A549 (cell line): ENCODE data around the gene PHKB. TPM values are rescaled to one million over a fixed set of nuclear protein-coding genes. Genes with fewer than 3 reads are reported as not detected.

Experiments used
- ATAC-seq, 2 experiments: fragments of 200-7000 bp in 1 of 2; fragments of >200 bp in 1 of 2; cut with Nextera tagmentation in 1 of 2; cut with Tn5 transposase in 1 of 2; 3 replicates each; pipeline versions ENCODE4 v1.8.0 to v1.9.1; 2018 to 2020; ENCODE audit warnings: mild to moderate bottlenecking in 1 of 2, moderate library complexity in 1 of 2
- CTCF ChIA-PET: fragments of 300-600 bp; sonication (Branson Sonifier 250); formaldehyde crosslinking; extraction: SDS; loops from one replicate; lab custom pipeline; 2021; ENCODE audit warnings: antibody characterized with exemption, inconsistent platforms; lab: Yijun Ruan, JAX
- POLR2A ChIA-PET: fragments of 350-600 bp; formaldehyde crosslinking; extraction: SDS; loops from one replicate; lab custom pipeline; 2021; ENCODE audit warnings: antibody characterized with exemption, inconsistent platforms; lab: Yijun Ruan, JAX
- DNase-seq, 2 experiments: peaks; one replicate each; pipeline versions ENCODE4 v3.0.0 to v3.0.0-alpha.2; 2011 to 2016; ENCODE audit warnings: low read depth in 1 of 2, low spot score in 1 of 2
- FAIRE-seq: peaks from 2 replicates; lab custom pipeline; 2011; peaks lifted over from hg19 to GRCh38; lab: Jason Lieb, UNC
- H3K27ac ChIP-seq, 2 experiments: fragments of >200 bp; sonication (Bioruptor Twin); formaldehyde crosslinking; 3 replicates each; pipeline ENCODE4 v1.5.1; 2016 to 2017
- H3K4me1 ChIP-seq: fragments of >200 bp; sonication (Bioruptor Twin); formaldehyde crosslinking; 3 replicates; pipeline ENCODE4 v1.6.1; 2016
- H3K4me2 ChIP-seq: fragments of >200 bp; sonication (Bioruptor Twin); formaldehyde crosslinking; 3 replicates; pipeline ENCODE4 v1.6.1; 2016
- H3K4me3 ChIP-seq: fragments of >200 bp; sonication (Bioruptor Twin); formaldehyde crosslinking; 3 replicates; pipeline ENCODE4 v1.5.1; 2016
- H3K9me3 ChIP-seq: fragments of >200 bp; sonication (Bioruptor Twin); formaldehyde crosslinking; 3 replicates; pipeline ENCODE4 v1.6.1; 2016
- BCL3 ChIP-seq: fragments of >200 bp; sonication (Bioruptor Twin); formaldehyde crosslinking; IDR thresholded peaks from 3 replicates; pipeline ENCODE4 v1.6.1; 2016
- BHLHE40 ChIP-seq: IDR thresholded peaks from 2 replicates; pipeline ENCODE4 v1.6.1; 2012; ENCODE audit warnings: low read depth, low read length, inconsistent platforms
- CHD2 ChIP-seq: fragments of 150-350 bp; IDR thresholded peaks from 2 replicates; pipeline ENCODE4 v1.6.1; 2014; ENCODE audit warnings: low read length; ENCODE audit not compliant: partially characterized antibody
- EHMT2 ChIP-seq: fragments of 200-600 bp; sonication (generic); IDR thresholded peaks from 2 replicates; pipeline ENCODE4 v1.6.1; 2016; ENCODE audit warnings: antibody characterized with exemption, low read depth, mild to moderate bottlenecking, moderate library complexity
- EP300 ChIP-seq, 2 experiments: fragments of >200 bp; sonication (Bioruptor Twin); formaldehyde crosslinking; IDR thresholded peaks; 2 replicates in 1 of 2; 3 replicates in 1 of 2; pipeline ENCODE4 v1.6.1; 2016 to 2017
- ESRRA ChIP-seq: fragments of 150-350 bp; IDR thresholded peaks from 2 replicates; pipeline ENCODE4 v1.6.1; 2014; ENCODE audit warnings: mild to moderate bottlenecking, low read length, borderline replicate concordance
- FOSB ChIP-seq: fragments of 250-450 bp; sonication (Bioruptor Pico); IDR thresholded peaks from 2 replicates; pipeline ENCODE4 v1.5.0; 2020; ENCODE audit warnings: mild to moderate bottlenecking, moderate library complexity
- FOSL2 ChIP-seq, 2 experiments: fragments of 450-650 bp in 1 of 2; fragments of >200 bp in 1 of 2; sonication (Bioruptor Twin) in 1 of 2; formaldehyde crosslinking; IDR thresholded peaks; 2 replicates each; pipeline versions ENCODE4 v1.5.0 to v1.6.1; 2016 to 2020; ENCODE audit warnings: mild to moderate bottlenecking in 1 of 2, moderate library complexity in 1 of 2
- HMGXB4 ChIP-seq: fragments of 250-450 bp; sonication (Bioruptor Pico); IDR thresholded peaks from 2 replicates; pipeline ENCODE4 v1.5.0; 2021; ENCODE audit warnings: mild to moderate bottlenecking, moderate library complexity, borderline replicate concordance
- JUN ChIP-seq, 2 experiments: fragments of >200 bp; sonication (Bioruptor Twin); formaldehyde crosslinking; IDR thresholded peaks; 2 replicates in 1 of 2; 3 replicates in 1 of 2; pipeline ENCODE4 v1.6.1; 2016 to 2017
- KDM5A ChIP-seq: fragments of 200-600 bp; sonication (generic); IDR thresholded peaks from 2 replicates; pipeline ENCODE4 v1.6.1; 2016; ENCODE audit warnings: antibody characterized with exemption, mild to moderate bottlenecking
- MAZ ChIP-seq: fragments of 150-350 bp; IDR thresholded peaks from 2 replicates; pipeline ENCODE4 v1.6.1; 2014; ENCODE audit warnings: antibody characterized with exemption, low read depth, low read length, borderline replicate concordance
- NPAS2 ChIP-seq: fragments of 250-450 bp; sonication (Bioruptor Pico); IDR thresholded peaks from 2 replicates; pipeline ENCODE4 v1.8.0; 2022; ENCODE audit warnings: mild to moderate bottlenecking, moderate library complexity, borderline replicate concordance
- NR3C1 ChIP-seq: fragments of >200 bp; sonication (Bioruptor Twin); formaldehyde crosslinking; IDR thresholded peaks from 3 replicates; pipeline ENCODE4 v1.6.1; 2017
- PHF8 ChIP-seq: fragments of 200-600 bp; sonication (generic); IDR thresholded peaks from 2 replicates; pipeline ENCODE4 v1.6.1; 2016; ENCODE audit warnings: low read depth, mild to moderate bottlenecking, antibody characterized with exemption, moderate library complexity, borderline replicate concordance
- POLR2A ChIP-seq: IDR thresholded peaks from 2 replicates; pipeline ENCODE4 v1.6.1; 2012; ENCODE audit warnings: mild to moderate bottlenecking, low read length
- POLR2AphosphoS2 ChIP-seq: conservative IDR thresholded peaks from 2 replicates; pipeline ENCODE4 v1.6.1; 2012; ENCODE audit warnings: low read length, improper control_type of control experiment, inconsistent platforms
- RAD21 ChIP-seq, 2 experiments: fragments of >200 bp in 1 of 2; sonication (Bioruptor Twin) in 1 of 2; formaldehyde crosslinking in 1 of 2; IDR thresholded peaks in 1 of 2; conservative IDR thresholded peaks in 1 of 2; 2 replicates in 1 of 2; 3 replicates in 1 of 2; pipeline ENCODE4 v1.6.1; 2012 to 2018; ENCODE audit warnings: inconsistent platforms in 1 of 2
- SMC3 ChIP-seq: fragments of >200 bp; sonication (Bioruptor Twin); formaldehyde crosslinking; IDR thresholded peaks from 3 replicates; pipeline ENCODE4 v1.6.1; 2018; ENCODE audit warnings: inconsistent platforms
- ZC3H11A ChIP-seq: fragments of 450-650 bp; IDR thresholded peaks from 2 replicates; pipeline ENCODE4 v1.6.1; 2014; ENCODE audit warnings: antibody characterized with exemption, mild to moderate bottlenecking
- ZFP36 ChIP-seq: fragments of 450-650 bp; IDR thresholded peaks from 2 replicates; pipeline ENCODE4 v1.6.1; 2014; ENCODE audit warnings: borderline replicate concordance; ENCODE audit not compliant: partially characterized antibody
- WGBS: methylation state at CpG from one replicate; pipeline ENCODE4 v1.1.6; 2017; ENCODE audit errors: missing lambda C conversion rate; 5-methylcytosine and 5-hydroxymethylcytosine counted together
- polyA minus RNA-seq: library from RNA; depleted of rRNA, polyadenylated mRNA; stranded (reverse); fragments of >200 nt; gene quantifications from 2 replicates; pipeline ENCODE4 v1.2.3, GENCODE V29; 2011; rRNA and poly(A)+ RNA removed
- polyA plus RNA-seq, 4 experiments: library from polyadenylated mRNA; depleted of rRNA in 3 of 4; stranded (reverse); fragments of >200 nt; fragmentation: RNase III in 1 of 4; extraction: RNeasy Plus Mini Kit Qiagen cat#74134 plus additional on column Dnase treatment in 1 of 4; gene quantifications; 2 replicates in 3 of 4; 3 replicates in 1 of 4; pipeline ENCODE4 v1.2.3, GENCODE V29; 2011 to 2017
- TF ChIP-seq, protein P1 (sequence below): IDR thresholded peaks from 2 replicates; pipeline ENCODE4 v1.6.1; 2012
- TF ChIP-seq, protein P2 (sequence below): fragments of 450-650 bp; IDR thresholded peaks from 2 replicates; pipeline ENCODE4 v1.6.1; 2014; ENCODE audit warnings: antibody characterized with exemption

The PHKB gene
- 81.1 and 96.8 TPM in 2 replicates for polyA plus RNA-seq (2011; rRNA removed)
- 21.6 and 22.5 TPM in 2 replicates for polyA plus RNA-seq (2012; cell fraction: cytosol; rRNA removed)
- 12.1 and 24.0 TPM in 2 replicates for polyA plus RNA-seq (2012; cell fraction: nucleus; rRNA removed)
- 33.2 to 40.0 TPM (median 36.3 TPM) in 3 replicates for polyA plus RNA-seq (2017; fragmentation: RNase III; extraction: RNeasy Plus Mini Kit Qiagen cat#74134 plus additional on column Dnase treatment)
- 89.2 and 106 TPM in 2 replicates for polyA minus RNA-seq

DNA sequence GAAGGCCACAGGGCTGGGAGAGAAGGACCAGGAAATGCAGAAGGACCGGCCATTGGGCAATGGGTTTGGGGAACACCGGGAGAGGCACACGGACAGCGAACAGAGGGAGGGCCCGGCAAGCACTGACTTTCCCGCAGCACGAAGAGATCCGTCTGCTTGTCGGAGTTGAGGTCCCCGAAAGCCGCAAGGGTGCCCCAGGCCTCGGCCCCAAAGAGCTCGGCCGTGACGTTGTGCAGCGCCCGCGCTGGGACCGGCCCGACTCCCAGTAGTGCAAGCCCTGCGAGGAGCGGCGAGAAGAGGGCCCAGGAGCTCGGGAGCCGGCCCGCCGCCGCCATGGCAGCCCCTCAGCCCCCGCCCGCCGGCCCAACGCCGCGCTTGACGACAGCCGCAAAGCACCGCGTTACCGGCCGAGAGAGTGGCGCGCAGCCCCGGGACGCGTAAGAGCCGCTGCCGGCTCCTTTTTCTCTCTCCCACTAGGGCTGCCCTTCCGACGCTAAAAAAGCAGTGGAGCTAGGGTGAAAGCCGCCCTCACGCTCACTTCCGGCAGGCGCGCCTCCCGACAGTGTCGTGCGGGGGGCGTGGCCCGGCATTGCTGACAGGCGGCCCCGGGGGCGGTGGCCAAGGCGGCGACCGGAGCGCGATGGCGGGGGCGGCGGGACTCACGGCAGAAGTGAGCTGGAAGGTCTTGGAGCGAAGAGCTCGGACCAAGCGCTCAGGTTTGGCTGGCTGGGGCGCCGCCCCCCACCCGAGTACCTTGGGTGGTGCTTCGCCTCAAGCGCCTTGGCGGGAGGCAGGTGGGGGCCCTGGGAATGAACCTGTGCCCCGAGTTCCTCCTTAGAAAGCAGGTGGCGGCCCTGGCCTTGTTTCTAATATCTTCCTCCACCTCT is at the start of gene PHKB, which contains the start of gene ITFG1:
Gene PHKB, plus strand, starts transcription at position 621 of the 887 bp plus-strand sequence. Its CDS starts 20 bp downstream, at position 641.
Gene ITFG1, minus strand, starts transcription at position 353 of the 887 bp plus-strand sequence. Its CDS starts 18 bp downstream, at position 335.
- FAIRE-seq (no peak), DNase-seq (peak; percentile 56 to 94), ATAC-seq (peak; percentile 83 to 90)
- H3K4me1 ChIP-seq: peaks cover 17% of the 10 kb centered on the region
- WGBS: under 1% methylated on average over 18 of the region's 82 CpGs
- peak within 1 kb of the TSS; percentile 86 for H3K4me2 ChIP-seq
- no peaks in the 10 kb centered on the region for H3K9me3 ChIP-seq
- H3K4me3 ChIP-seq: peak within 1 kb of the TSS; percentile 80
- H3K27ac ChIP-seq: peak within 1 kb of the TSS; percentile 94 to 97
- ChIA-PET CTCF (interaction anchor here (0.8 to 3.5 kb wide), 6 partner anchors 10 to 704 kb away, joined by 3 to 10 read pairs (median 6); partner anchors contain the start of gene NETO2), POLR2A (interaction anchor here (0.6 to 1.9 kb wide), 6 partner anchors 18 to 1163 kb away, joined by 3 to 8 read pairs (median 4); partner anchors contain the start of gene NETO2)
- TF ChIP-seq BCL3 (peak; percentile 25; the same call in 1 of the 3 replicates), PHF8 (peak; percentile 75; the same call in 1 of the 2 replicates), POLR2A (peak; percentile 66), HMGXB4 (no peak), JUN (IDR thresholded peaks at IDR 0.05) (peak in 1 of 2 experiments; percentile 69; a peak in 2 of 5 replicates), ESRRA (no peak), EP300 (IDR thresholded peaks at IDR 0.05) (no peak), EHMT2 (no peak), KDM5A (peak; percentile 64), POLR2AphosphoS2 (no peak), RAD21 (conservative IDR thresholded peaks at IDR 0.05 in 1 of 2, IDR thresholded peaks at IDR 0.05 in 1 of 2) (0 out of 5 replicates have a peak, but pooled peaks have one; percentile 6 to 12)
- TF ChIP-seq, protein P1, sequence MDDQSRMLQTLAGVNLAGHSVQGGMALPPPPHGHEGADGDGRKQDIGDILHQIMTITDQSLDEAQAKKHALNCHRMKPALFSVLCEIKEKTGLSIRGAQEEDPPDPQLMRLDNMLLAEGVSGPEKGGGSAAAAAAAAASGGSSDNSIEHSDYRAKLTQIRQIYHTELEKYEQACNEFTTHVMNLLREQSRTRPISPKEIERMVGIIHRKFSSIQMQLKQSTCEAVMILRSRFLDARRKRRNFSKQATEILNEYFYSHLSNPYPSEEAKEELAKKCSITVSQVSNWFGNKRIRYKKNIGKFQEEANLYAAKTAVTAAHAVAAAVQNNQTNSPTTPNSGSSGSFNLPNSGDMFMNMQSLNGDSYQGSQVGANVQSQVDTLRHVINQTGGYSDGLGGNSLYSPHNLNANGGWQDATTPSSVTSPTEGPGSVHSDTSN: peak; percentile 47; the same call in 1 of the 2 replicates

GRCh38 chr16:47413041-47413440 is 48.1 kb upstream of the PHKB start:
- H3K4me3 ChIP-seq: no peak overlapping the region
- 89% methylated on average over 1 of the region's 1 CpG for WGBS
- no peak overlapping the region for H3K27ac ChIP-seq
- H3K4me1 ChIP-seq: no peaks in the 10 kb centered on the region
- FAIRE-seq: no peak
- H3K4me2 ChIP-seq: no peak overlapping the region
- POLR2A ChIA-PET: no interaction called here
- ATAC-seq: no peak
- CTCF ChIA-PET: no interaction called here
- no peaks in the 10 kb centered on the region for H3K9me3 ChIP-seq
- no peak for TF ChIP-seq HMGXB4
- TF ChIP-seq BCL3: no peak
- TF ChIP-seq BHLHE40: no peak
- TF ChIP-seq, protein P2, sequence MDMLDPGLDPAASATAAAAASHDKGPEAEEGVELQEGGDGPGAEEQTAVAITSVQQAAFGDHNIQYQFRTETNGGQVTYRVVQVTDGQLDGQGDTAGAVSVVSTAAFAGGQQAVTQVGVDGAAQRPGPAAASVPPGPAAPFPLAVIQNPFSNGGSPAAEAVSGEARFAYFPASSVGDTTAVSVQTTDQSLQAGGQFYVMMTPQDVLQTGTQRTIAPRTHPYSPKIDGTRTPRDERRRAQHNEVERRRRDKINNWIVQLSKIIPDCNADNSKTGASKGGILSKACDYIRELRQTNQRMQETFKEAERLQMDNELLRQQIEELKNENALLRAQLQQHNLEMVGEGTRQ: no peak
- no peak for TF ChIP-seq NR3C1
- TF ChIP-seq ZC3H11A: no peak
- no peak for TF ChIP-seq ZFP36
- no peak for TF ChIP-seq NPAS2 (CRISPR knock-in tag)
- TF ChIP-seq CHD2: no peak
- no peak for TF ChIP-seq FOSB (CRISPR knock-in tag)
- TF ChIP-seq FOSL2 (IDR thresholded peaks at IDR 0.05): no peak
- no peak for TF ChIP-seq FOSL2 (CRISPR knock-in tag; IDR thresholded peaks at IDR 0.05)
- TF ChIP-seq MAZ: no peak
- no peak for TF ChIP-seq SMC3
- no peak for DNase-seq
